Astrocyte of the hippocampus (primary cell): ENCODE measurements around the gene SFI1.
"Not testable (repeated sequence)": the region's sequence is repeated elsewhere in the genome, so short reads cannot be mapped to it uniquely, and the experiment has no call there.

ENCODE experiments used
- DNase-seq: peaks from one replicate; pipeline ENCODE4 v3.0.0; 2011; ENCODE audit warnings: low read depth, low spot score

SFI1 gene

GRCh38 chr22:31492151-31492550, 4.2 kb upstream of the SFI1 start:
- no peak for DNase-seq

- not testable (repeated sequence) for DNase-seq
Observed at GRCh38 chr22:31493355-31493754, 3.0 kb upstream of the SFI1 start.

- DNase-seq, result no peak
Observed at GRCh38 chr22:31495343-31495742, 993 bp upstream of the SFI1 start.

DNA sequence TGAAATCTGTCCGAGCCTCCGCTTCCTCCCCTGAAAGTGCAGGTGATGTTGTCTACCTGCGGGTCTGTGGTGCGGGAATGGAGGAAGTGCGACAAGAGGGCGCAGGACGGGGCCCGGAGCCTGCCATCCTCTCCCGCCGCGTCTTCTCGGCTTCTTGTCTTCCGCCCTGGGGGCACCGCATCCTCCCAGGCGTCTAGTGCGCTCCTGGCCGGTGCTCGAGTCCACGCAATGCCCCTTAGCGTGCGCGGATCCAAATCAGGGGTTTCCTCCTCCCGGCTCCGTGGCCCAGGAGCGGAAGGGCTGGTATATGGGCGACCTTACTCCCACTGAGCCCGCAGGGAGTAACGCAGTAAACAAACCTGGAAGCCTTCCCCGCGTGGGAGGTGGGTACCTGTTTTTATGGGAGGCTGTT, 405 bp downstream of the SFI1 start:
- no peak for DNase-seq

GRCh38 chr22:31497148-31497938, 1.0 kb downstream of the SFI1 start:
- DNase-seq, result no peak

- no peak for DNase-seq
Observed at GRCh38 chr22:31501738-31502137, 5.4 kb downstream of the SFI1 start.

DNA sequence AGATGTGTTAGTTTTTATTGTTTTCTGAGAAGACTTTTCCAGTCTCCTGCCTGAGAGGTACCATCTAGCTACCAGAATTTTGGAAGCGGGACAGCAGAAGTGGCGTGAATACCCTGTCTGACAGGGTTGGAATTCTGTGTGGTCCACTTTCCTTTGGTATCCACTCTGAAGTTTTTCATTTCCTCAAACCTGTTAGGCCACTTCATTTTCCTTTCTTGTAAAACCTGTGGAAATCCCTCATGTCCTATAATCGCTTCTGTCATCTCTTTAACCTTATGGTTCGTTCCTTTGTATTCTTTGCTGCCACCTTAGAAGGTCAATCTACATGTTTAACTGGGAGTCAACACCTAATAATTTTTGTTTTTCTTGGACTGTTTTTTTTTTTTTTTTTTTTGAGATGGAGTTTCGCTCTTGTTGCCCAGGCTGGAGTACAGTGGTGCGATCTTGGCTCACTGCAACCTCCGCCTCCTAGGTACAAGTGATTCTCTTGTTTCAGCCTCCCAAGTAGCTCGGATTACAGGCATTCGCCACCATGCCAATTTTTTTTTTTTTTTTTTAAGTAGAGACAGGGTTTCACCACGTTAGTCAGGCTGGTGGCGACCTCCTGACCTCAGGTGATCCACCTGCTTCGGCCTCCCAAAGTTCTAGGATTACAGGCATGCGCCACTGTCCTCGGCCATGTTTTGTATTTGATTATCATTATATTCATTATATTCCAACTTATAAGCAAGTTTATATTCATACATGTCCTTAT, 7.1 kb downstream of the SFI1 start:
- DNase-seq, result no peak

GRCh38 chr22:31504282-31504681, 7.9 kb downstream of the SFI1 start:
- peak; percentile 20 for DNase-seq

GRCh38 chr22:31507517-31507916, 11.2 kb downstream of the SFI1 start:
- not testable (repeated sequence) for DNase-seq

DNA sequence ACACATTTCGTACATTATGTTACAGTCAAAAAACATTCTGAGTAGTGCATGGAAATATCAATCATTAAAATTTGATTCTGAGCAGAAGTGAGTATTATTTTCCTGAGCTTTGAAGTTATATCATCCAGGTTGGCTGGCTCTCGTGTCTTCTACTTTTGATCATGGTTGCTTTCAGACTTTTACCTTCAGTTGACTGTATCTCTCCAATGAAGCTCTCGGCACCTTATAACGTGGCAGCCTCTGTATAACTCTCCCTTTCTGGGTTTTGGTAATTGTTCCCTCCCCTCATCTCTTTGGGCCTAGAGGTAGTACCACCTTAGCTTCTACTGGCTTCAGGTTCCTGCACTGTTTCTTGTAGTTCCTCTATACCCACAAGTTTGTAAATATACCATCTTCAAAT, 12.2 kb downstream of the SFI1 start:
- DNase-seq, result no peak

- DNase-seq, result no peak
Observed at GRCh38 chr22:31509061-31509762, 12.9 kb downstream of the SFI1 start.

DNA sequence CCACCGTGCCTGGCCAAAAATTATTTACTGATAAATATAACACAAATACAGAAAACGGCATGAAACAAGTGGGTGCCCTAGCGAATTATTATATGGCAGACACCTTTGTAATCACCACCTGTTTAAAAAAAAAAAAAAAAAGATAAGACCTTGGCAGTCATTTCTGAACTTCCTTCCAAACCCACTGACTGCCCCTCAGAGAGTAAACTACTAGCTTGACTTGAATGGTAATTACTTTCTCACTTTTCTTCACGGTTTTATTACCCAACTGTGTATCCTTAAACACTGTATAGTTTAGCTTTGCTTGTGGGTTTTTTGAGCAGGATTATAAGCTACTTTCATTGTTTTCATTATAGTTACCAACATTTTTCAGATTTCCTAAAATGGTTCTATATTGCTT, 23.7 kb downstream of the SFI1 start:
- no peak for DNase-seq

DNA sequence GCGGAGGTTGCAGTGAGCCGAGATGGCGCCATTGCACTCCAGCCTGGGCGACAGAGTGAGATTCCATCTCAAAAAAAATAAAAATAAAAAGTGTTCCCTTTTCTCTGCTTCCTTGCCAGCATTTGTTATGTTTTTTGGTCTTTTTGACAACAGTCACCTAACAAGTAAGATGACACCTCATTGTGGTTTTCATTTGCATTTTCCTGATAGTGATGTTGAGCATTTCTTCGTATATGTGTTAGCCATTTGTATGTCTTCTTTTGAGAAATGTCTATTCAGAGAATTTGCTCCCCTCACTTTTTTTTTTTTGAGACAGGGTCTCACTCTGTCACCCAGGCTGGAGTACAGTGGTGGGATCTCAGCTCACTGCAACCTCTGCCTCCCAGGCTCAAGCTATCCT, 27.8 kb downstream of the SFI1 start:
- DNase-seq, result not testable (repeated sequence)

- DNase-seq, result no peak
Observed at GRCh38 chr22:31526270-31526669, 29.9 kb downstream of the SFI1 start.

GRCh38 chr22:31530823-31531195, 34.5 kb downstream of the SFI1 start:
- DNase-seq, result peak; percentile 54

DNA sequence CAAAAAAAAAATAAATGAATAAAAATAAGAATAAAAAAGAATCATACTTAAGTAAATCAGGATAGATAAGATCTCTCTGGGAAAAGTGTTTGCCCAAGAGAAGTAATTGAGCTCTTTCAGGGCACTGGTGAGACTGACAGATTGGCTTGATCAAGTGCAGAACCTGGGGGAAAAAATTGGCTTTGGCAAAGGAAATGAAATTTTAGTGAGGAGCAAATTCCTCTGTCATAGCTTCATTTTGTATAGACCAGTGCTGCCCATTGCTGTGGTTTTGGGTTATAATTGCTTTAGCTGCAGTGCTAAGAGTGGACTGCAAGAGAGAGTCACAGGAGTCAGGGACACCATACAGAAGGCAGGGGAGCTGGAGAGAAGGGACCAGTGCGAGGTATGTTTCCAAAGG, 35.7 kb downstream of the SFI1 start:
- DNase-seq, result peak; percentile 51

DNA sequence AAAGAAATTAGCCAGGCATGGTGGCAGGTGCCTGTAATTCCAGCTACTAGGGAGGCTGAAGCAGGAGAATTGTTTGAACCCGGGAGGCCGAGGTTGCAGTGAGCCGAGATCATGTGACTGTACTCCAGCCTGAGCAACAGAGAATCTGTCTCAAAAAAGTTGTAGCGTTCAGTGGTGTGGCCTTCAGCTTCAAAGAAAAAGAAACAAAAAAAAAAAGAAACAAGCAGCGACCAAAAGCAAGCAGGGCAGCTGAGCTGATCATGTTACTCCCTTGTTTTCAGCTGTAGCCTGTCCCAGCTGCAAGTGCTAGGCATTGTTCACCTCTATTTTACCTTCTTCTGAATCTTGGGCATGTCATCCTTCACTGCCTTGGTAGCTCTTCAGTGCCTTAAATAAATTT, 37.0 kb downstream of the SFI1 start:
- no peak for DNase-seq

GRCh38 chr22:31537019-31537535, 40.7 kb downstream of the SFI1 start:
- DNase-seq, result peak; percentile 22

DNA sequence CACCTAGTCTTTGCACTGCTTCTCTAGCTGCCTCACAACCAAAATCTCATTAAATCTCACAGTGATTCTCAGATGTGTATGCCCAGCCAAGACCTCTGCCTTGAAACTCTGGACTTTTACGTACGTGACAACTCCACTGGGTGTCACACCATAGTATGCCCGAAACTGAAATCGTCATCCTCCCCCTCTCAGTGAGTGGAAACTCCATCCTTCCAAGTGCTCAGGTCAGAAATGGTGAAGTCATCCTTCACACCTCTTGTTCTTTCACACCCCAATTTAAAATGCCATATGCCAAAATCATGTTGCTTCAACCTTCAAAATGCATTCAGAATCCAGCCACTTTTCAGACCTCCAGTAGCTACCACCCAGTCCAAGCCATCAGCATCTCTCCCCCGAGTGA, 42.5 kb downstream of the SFI1 start:
- no peak for DNase-seq

- DNase-seq, result not testable (repeated sequence)
Observed at GRCh38 chr22:31540166-31540565, 43.8 kb downstream of the SFI1 start.

DNA sequence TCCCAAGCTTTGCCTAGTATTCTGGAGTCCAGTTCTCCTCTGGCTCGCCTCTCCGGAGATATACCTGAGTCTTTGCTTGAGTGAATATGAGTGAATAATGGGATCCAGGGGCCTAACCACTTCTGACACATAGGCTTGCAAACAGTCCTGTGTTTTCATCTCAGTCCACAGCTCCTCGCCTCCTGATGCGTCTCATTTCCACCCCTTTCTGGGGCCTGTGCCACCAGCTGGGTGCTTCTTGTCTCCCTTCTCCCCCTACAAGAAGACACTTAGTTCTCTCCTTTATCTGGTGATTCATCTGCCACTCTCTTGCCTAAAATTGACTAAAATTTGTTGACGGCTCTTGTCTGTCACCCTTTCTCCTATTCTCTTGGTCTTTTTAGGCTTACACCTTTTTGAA, 44.6 kb downstream of the SFI1 start:
- no peak for DNase-seq
